Stomach (tissue), 9 donors: ENCODE results near the gene ENOX1. TPM values are rescaled to one million over a fixed set of nuclear protein-coding genes. Genes with fewer than 3 reads are reported as not detected.
"Not testable (repeated sequence)": the region's sequence is repeated elsewhere in the genome, so short reads cannot be mapped to it uniquely, and the experiment has no call there.

ENCODE experiments used
- DNase-seq, 2 donors: peaks; one replicate each; pipeline versions ENCODE4 v3.0.0 to v3.0.0-alpha.2; 2013 to 2019
- H3K27ac ChIP-seq, 5 donors: fragments of 200-600 bp in 4 of 5; sonication (generic) in 4 of 5; one replicate each; pipeline ENCODE4 v1.5.1; 2013 to 2019; ENCODE audit warnings: mild to moderate bottlenecking in 1 of 5, moderate library complexity in 1 of 5
- H3K27me3 ChIP-seq, 3 donors: fragments of 200-600 bp; sonication (generic); one replicate each; pipeline ENCODE4 v1.5.1; 2017 to 2019; ENCODE audit warnings: mixed run types in 1 of 3
- H3K36me3 ChIP-seq, 4 donors: fragments of 200-600 bp; sonication (generic); 1 replicate in 3 of 4; 2 replicates in 1 of 4; pipeline ENCODE4 v1.5.1; 2016 to 2019
- H3K4me1 ChIP-seq, 4 donors: fragments of 200-600 bp; sonication (generic); one replicate each; pipeline ENCODE4 v1.5.1; 2016 to 2019
- H3K4me3 ChIP-seq, 4 donors: fragments of 200-600 bp; sonication (generic) in 3 of 4; one replicate each; pipeline ENCODE4 v1.5.1; 2016 to 2019; ENCODE audit warnings: mild to moderate bottlenecking in 1 of 4
- H3K9me3 ChIP-seq, 4 donors: fragments of 200-600 bp; sonication (generic); one replicate each; pipeline ENCODE4 v1.5.1; 2016 to 2019
- EP300 ChIP-seq: sonication (generic); formaldehyde crosslinking; IDR thresholded peaks from one replicate; pipeline ENCODE4 v1.6.1; 2017; ENCODE audit warnings: antibody characterized with exemption
- POLR2A ChIP-seq, 4 donors: fragments of 450-650 bp; IDR thresholded peaks; one replicate each; pipeline ENCODE4 v1.6.1; 2016; ENCODE audit warnings: antibody characterized with exemption in 4 of 4, control low read depth in 2 of 4, mild to moderate bottlenecking in 1 of 4, moderate library complexity in 1 of 4
- POLR2AphosphoS5 ChIP-seq, 3 donors: sonication (generic); formaldehyde crosslinking; IDR thresholded peaks; one replicate each; pipeline ENCODE4 v1.6.1; 2016; ENCODE audit warnings: antibody characterized with exemption in 3 of 3
- WGBS, 5 donors: extraction: QIAGEN DNeasy Blood & Tissue Kit in 3 of 5; methylation state at CpG; one replicate each; pipeline versions ENCODE4 v1.1.5 to v1.1.7; 2013 to 2018; 5-methylcytosine and 5-hydroxymethylcytosine counted together
- intact Hi-C: fragments of 100-400 bp; cut with DNase I; formaldehyde crosslinking; loops from one replicate; pipeline ENCODE4 v1.15.1; 2023; ENCODE audit warnings: low total_unique reads
- polyA plus RNA-seq, 3 donors: library from polyadenylated mRNA; stranded (reverse); fragments of 200-250 nt; gene quantifications; one replicate each; pipeline ENCODE4 v1.2.3, GENCODE V29; 2013
- total RNA-seq, 5 donors: library from RNA; depleted of rRNA; stranded (reverse); fragments of >200 nt; gene quantifications; one replicate each; pipeline versions ENCODE4 v1.1.0 to v1.2.3, GENCODE V29; 2014 to 2016
- TF ChIP-seq, protein P1 (sequence below), 7 experiments: fragments of 450-650 bp in 4 of 7; fragments of 200-600 bp in 3 of 7; sonication (generic) in 3 of 7; IDR thresholded peaks; one replicate each; pipeline ENCODE4 v1.5.1; 2016 to 2019; ENCODE audit warnings: antibody characterized with exemption in 7 of 7, control low read depth in 2 of 7, mild to moderate bottlenecking in 1 of 7
- donor health status: healthy with polysubstance abuse.
- donor health status: Bipolar disorder and iron deficiency.
- donor health status: healthy.

The ENOX1 gene
- total and polyA plus RNA-seq, 8 donors = 0.46 to 6.2 (median 1.4) TPM; not detected in 1

DNA sequence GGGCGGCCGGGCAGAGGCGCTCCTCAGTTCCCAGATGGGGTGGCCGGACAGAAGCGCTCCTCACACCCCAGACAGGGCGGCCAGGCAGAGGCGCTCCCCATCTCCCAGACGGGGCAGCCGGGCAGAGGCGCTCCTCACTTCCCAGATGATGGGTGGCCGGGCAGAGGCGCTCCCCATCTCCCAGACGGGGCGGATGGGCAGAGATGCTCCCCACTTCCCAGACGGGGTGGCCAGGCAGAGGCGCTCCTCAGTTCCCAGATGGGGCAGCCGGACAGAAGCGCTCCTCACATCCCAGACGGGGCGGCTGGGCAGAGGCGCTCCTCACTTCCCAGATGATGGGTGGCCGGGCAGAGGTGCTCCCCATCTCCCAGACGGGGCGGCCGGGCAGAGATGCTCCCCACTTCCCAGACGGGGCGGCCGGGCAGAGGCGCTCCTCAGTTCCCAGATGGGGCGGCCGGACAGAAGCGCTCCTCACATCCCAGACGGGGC is 370.8 kb downstream of the ENOX1 start:
- H3K4me3 ChIP-seq, H3K36me3 ChIP-seq, H3K27ac ChIP-seq, H3K9me3 ChIP-seq, DNase-seq, H3K27me3 ChIP-seq, intact Hi-C loops: not testable (repeated sequence)
- 86 to 94% (median 91%) methylated on average over 11 to 33 of the region's 33 CpGs for WGBS, 5 donors
- peaks cover 0 to 15% (median 0%) of the 10 kb centered on the region in 4 donors for H3K4me1 ChIP-seq

DNA sequence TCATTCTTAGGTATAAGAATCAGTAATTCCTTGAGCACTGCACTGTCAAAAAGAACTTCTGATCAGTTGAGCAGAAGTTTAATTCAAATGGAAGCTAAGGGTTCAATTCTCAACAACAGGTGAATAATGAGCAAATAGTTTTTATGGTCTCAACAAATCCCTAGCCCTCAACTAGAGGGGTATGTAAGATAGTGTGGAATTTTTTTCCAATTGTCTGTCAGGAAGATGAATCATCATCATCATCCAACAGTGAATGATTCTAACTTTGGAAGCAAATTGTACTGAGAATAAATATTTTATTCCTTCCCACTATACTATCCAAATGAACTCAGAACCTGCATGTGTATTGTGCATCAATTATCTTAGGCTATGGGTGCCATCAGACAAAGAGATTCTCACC is 372.7 kb downstream of the ENOX1 start:
- intact Hi-C loops = no loop called here
- DNase-seq = no peak
- Histone ChIP-seq H3K36me3 (no peaks in the 10 kb centered on the region), H3K27ac (no peak overlapping the region), H3K4me1 (peaks cover 0 to 19% (median 0%) of the 10 kb centered on the region in 4 donors), H3K27me3 (no peaks in the 10 kb centered on the region), H3K4me3 (no peak overlapping the region), H3K9me3 (no peaks in the 10 kb centered on the region)
- TF ChIP-seq POLR2A (IDR thresholded peaks at IDR 0.05) = no peak
- TF ChIP-seq, protein P1, sequence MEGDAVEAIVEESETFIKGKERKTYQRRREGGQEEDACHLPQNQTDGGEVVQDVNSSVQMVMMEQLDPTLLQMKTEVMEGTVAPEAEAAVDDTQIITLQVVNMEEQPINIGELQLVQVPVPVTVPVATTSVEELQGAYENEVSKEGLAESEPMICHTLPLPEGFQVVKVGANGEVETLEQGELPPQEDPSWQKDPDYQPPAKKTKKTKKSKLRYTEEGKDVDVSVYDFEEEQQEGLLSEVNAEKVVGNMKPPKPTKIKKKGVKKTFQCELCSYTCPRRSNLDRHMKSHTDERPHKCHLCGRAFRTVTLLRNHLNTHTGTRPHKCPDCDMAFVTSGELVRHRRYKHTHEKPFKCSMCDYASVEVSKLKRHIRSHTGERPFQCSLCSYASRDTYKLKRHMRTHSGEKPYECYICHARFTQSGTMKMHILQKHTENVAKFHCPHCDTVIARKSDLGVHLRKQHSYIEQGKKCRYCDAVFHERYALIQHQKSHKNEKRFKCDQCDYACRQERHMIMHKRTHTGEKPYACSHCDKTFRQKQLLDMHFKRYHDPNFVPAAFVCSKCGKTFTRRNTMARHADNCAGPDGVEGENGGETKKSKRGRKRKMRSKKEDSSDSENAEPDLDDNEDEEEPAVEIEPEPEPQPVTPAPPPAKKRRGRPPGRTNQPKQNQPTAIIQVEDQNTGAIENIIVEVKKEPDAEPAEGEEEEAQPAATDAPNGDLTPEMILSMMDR (IDR thresholded peaks at IDR 0.05) = no peak
- TF ChIP-seq EP300 = no peak
- TF ChIP-seq POLR2AphosphoS5 (IDR thresholded peaks at IDR 0.05) = no peak

DNA sequence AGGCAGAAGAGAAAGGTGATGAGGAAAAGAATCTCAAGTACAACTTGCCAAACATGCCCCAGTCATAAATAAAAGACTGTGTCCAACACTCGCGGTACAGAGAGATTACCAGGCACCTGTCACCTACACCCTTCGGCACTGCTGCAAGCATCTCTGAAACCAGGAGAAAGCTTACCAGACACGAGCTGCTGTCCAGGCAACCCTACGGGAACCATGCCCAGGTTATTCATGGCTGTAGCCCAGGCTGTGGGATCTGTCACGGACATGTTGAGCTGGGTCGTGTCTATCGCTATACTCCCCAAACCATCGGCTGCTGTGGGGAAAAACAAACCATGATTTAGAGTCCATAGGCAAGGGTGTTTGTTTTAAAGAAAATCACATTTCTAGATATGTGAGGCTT is 375.0 kb downstream of the ENOX1 start:
- Histone ChIP-seq H3K27ac (peak overlapping the region in 1 of 5 donors; percentile 56), H3K27me3 (no peaks in the 10 kb centered on the region), H3K4me3 (no peak overlapping the region), H3K4me1 (peaks cover 0 to 23% (median 0%) of the 10 kb centered on the region in 4 donors), H3K36me3 (no peaks in the 10 kb centered on the region), H3K9me3 (no peaks in the 10 kb centered on the region)
- DNase-seq = peak in 1 of 2 donors; percentile 54
- 48 to 74% (median 65%) methylated on average over 9 of the region's 9 CpGs for WGBS, 5 donors
- intact Hi-C loops = no loop called here
- TF ChIP-seq POLR2A (IDR thresholded peaks at IDR 0.05) (no peak), EP300 (no peak)
- TF ChIP-seq, protein P1 (IDR thresholded peaks at IDR 0.05) = no peak

DNA sequence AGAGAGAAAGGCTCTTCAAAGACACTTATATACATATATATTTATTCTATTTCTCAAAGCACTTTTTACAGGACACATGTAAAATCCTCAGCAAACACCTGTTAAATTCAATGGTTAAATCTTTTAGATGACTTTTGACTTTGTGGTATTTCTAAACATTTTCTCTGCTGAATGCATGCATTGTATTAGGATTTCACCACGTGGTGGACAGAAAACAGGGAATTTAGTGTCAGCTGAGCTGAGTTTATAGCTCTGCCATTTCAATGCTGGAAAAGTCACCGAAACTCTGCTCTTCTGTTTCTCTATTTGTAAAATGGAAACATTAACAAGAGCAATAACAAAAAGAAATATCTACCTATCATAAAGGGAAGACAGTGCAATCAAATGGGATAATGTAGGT is 375.6 kb downstream of the ENOX1 start:
- Histone ChIP-seq H3K4me3 (no peak overlapping the region), H3K36me3 (no peaks in the 10 kb centered on the region), H3K4me1 (peaks cover 0 to 23% (median 0%) of the 10 kb centered on the region in 4 donors), H3K27ac (no peak overlapping the region), H3K27me3 (no peaks in the 10 kb centered on the region), H3K9me3 (no peaks in the 10 kb centered on the region)
- no peak for DNase-seq
- no peak for TF ChIP-seq POLR2A (IDR thresholded peaks at IDR 0.05)
- TF ChIP-seq, protein P1 (IDR thresholded peaks at IDR 0.05) = no peak
- no peak for TF ChIP-seq EP300
- no peak for TF ChIP-seq POLR2AphosphoS5 (IDR thresholded peaks at IDR 0.05)
- intact Hi-C loops = no loop called here
- WGBS, 5 donors = 55 to 64% (median 61%) methylated on average over 2 of the region's 2 CpGs

DNA sequence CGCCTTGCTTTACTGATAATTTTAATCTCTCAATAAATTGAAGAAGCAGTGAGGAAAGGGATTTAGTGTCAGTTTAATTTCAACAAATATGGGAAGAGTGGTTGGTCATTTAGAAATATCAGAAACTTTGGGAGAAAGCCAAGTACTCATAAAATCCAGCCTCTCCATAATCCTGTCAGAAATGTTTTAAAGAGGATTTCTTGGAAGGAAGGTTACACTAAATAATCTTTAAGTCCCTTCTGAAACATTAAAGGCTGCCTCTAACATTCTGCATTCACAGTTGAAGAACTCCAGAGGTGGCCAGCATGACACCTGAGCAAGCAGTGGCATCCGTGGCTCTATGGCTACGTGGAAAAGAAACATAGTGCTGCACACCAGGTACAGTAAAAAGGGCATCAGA is 378.5 kb downstream of the ENOX1 start:
- 67 to 81% (median 74%) methylated on average over 3 of the region's 3 CpGs for WGBS, 5 donors
- no peak for TF ChIP-seq POLR2AphosphoS5 (IDR thresholded peaks at IDR 0.05)
- no peak for TF ChIP-seq POLR2A (IDR thresholded peaks at IDR 0.05)
- TF ChIP-seq EP300 = no peak
- TF ChIP-seq, protein P1 (IDR thresholded peaks at IDR 0.05) = no peak
- DNase-seq = no peak
- H3K4me3 ChIP-seq = no peak overlapping the region
- H3K9me3 ChIP-seq = no peaks in the 10 kb centered on the region
- intact Hi-C loops = no loop called here
- no peak overlapping the region for H3K27ac ChIP-seq
- no peaks in the 10 kb centered on the region for H3K27me3 ChIP-seq
- peaks cover 0 to 23% (median 0%) of the 10 kb centered on the region in 4 donors for H3K4me1 ChIP-seq
- no peaks in the 10 kb centered on the region for H3K36me3 ChIP-seq
